Body of pancreas (tissue), 4 donors: ENCODE data around the gene BZW1. TPM values are rescaled to one million over a fixed set of nuclear protein-coding genes. Genes with fewer than 3 reads are reported as not detected.

Source experiments
- ATAC-seq: fragments of 150-250 bp; one replicate; pipeline ENCODE4 v1.9.1; 2016
- DNase-seq, 4 donors: peaks; one replicate each; pipeline ENCODE4 v3.0.0-alpha.2; 2019
- H3K27ac ChIP-seq, 4 donors: fragments of 200-600 bp; sonication (generic); 1 replicate in 3 of 4; 2 replicates in 1 of 4; pipeline versions ENCODE4 v1.5.1 to v1.6.1; 2016 to 2019; ENCODE audit warnings: mild to moderate bottlenecking in 1 of 4, mixed read lengths in 1 of 4, moderate library complexity in 1 of 4
- H3K27me3 ChIP-seq, 2 donors: fragments of 200-600 bp; sonication (generic); one replicate each; pipeline ENCODE4 v1.6.0; 2016; ENCODE audit warnings: mild to moderate bottlenecking in 1 of 2
- H3K36me3 ChIP-seq, 2 donors: fragments of 200-600 bp; sonication (generic); replicated peaks in 1 of 2; 2 replicates each; pipeline ENCODE4 v1.5.1; 2016; ENCODE audit warnings: low read depth in 2 of 2; ENCODE audit not compliant: insufficient read depth in 1 of 2
- H3K4me1 ChIP-seq: fragments of 200-600 bp; sonication (generic); one replicate; pipeline ENCODE4 v1.6.0; 2016
- H3K4me3 ChIP-seq, 2 donors: fragments of 200-600 bp; sonication (generic); 1 replicate in 1 of 2; 2 replicates in 1 of 2; pipeline ENCODE4 v1.5.1; 2016 to 2019
- H3K9me3 ChIP-seq, 3 donors: fragments of 200-600 bp; sonication (generic); 1 replicate in 2 of 3; 2 replicates in 1 of 3; pipeline ENCODE4 v1.5.1; 2016
- POLR2A ChIP-seq, 3 donors: fragments of 450-650 bp; IDR thresholded peaks; one replicate each; pipeline ENCODE4 v1.6.1; 2016; ENCODE audit warnings: antibody characterized with exemption in 3 of 3, mild to moderate bottlenecking in 2 of 3
- WGBS, 2 donors: methylation state at CpG; one replicate each; pipeline ENCODE4 v1.1.5; 2017; 5-methylcytosine and 5-hydroxymethylcytosine counted together
- intact Hi-C: fragments of 100-400 bp; cut with DNase I; formaldehyde crosslinking; loops from one replicate; pipeline ENCODE4 v1.15.1; 2023
- total RNA-seq, 2 donors: library from RNA; depleted of rRNA; stranded (reverse); fragments of >200 nt; gene quantifications; one replicate each; pipeline ENCODE4 v1.1.0, GENCODE V29; 2016
- TF ChIP-seq, protein P1 (sequence below), 7 experiments: fragments of 450-650 bp in 4 of 7; fragments of 200-600 bp in 3 of 7; sonication (generic) in 3 of 7; IDR thresholded peaks; one replicate each; pipeline ENCODE4 v1.5.1; 2016 to 2019; ENCODE audit warnings: antibody characterized with exemption in 7 of 7

BZW1 gene
- total RNA-seq, 2 donors from 2014 or later: 45.4 to 88.3 TPM

DNA sequence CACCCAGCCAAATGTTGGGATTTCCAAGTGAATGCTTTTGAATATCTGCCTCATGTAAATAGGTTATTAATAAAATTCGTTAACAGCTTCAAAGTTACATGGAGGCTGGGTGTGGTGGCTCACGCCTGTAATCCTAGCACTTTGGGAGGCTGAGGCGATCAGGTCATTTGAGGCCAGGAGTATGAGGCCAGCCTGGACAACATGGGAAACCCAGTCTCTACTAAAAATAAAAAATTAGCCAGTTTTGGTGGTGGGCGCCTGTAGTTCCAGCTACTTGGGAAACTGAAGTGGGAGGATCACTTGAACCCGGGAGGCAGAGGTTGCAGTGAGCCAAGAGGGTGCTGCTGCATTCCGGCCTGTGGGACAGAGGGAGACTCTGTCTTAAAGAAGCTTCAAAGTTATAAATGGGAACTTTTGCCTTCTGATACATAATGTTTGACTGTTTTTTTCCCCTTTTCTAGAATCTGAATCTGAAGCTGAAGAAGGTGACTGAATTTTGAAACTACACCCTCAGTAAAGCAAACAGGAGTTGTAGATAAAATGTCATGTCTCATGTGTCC is 10.1 kb downstream of the BZW1 start:
- 82 to 83% methylated on average over 6 of the region's 6 CpGs for WGBS, 2 donors
- Histone ChIP-seq H3K9me3 (no peaks in the 10 kb centered on the region), H3K36me3 (peaks cover 20 to 39% of the 10 kb centered on the region in 2 donors), H3K27me3 (no peaks in the 10 kb centered on the region), H3K4me1 (no peaks in the 10 kb centered on the region), H3K27ac (no peak overlapping the region), H3K4me3 (no peak overlapping the region)
- intact Hi-C loops: no loop called here
- ATAC-seq: no peak
- DNase-seq: no peak
- TF ChIP-seq, protein P1, sequence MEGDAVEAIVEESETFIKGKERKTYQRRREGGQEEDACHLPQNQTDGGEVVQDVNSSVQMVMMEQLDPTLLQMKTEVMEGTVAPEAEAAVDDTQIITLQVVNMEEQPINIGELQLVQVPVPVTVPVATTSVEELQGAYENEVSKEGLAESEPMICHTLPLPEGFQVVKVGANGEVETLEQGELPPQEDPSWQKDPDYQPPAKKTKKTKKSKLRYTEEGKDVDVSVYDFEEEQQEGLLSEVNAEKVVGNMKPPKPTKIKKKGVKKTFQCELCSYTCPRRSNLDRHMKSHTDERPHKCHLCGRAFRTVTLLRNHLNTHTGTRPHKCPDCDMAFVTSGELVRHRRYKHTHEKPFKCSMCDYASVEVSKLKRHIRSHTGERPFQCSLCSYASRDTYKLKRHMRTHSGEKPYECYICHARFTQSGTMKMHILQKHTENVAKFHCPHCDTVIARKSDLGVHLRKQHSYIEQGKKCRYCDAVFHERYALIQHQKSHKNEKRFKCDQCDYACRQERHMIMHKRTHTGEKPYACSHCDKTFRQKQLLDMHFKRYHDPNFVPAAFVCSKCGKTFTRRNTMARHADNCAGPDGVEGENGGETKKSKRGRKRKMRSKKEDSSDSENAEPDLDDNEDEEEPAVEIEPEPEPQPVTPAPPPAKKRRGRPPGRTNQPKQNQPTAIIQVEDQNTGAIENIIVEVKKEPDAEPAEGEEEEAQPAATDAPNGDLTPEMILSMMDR (IDR thresholded peaks at IDR 0.05): no peak
- TF ChIP-seq POLR2A (IDR thresholded peaks at IDR 0.05): no peak

DNA sequence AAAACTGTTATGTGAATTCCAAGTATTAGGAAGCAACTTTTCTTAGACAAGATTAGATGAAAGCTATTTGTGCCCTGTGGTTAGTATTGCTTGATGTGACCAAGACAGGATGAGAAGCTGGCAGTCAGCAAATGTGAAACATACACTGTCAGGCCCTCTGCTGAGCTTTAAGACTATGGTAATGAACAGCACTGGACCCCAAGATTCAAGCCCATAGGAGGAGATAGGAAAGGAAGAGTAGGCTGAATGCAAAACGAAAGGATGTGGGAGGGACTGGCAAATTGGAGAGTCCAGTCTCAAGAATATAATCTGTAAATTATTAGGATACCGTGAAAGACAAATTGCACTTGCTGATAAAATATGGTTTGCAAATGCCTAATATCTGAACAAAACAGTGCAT is 16.4 kb downstream of the BZW1 start:
- TF ChIP-seq, protein P1 (IDR thresholded peaks at IDR 0.05): no peak
- TF ChIP-seq POLR2A (IDR thresholded peaks at IDR 0.05): no peak
- no peak overlapping the region for H3K27ac ChIP-seq
- DNase-seq: no peak
- intact Hi-C loops: no loop called here
- H3K4me3 ChIP-seq: no peak overlapping the region
- no peaks in the 10 kb centered on the region for H3K27me3 ChIP-seq
- ATAC-seq: no peak
- no peaks in the 10 kb centered on the region for H3K4me1 ChIP-seq
- H3K36me3 ChIP-seq: no peaks in the 10 kb centered on the region
- H3K9me3 ChIP-seq: no peaks in the 10 kb centered on the region
- WGBS, 2 donors: 53 to 69% methylated on average over 2 of the region's 2 CpGs

DNA sequence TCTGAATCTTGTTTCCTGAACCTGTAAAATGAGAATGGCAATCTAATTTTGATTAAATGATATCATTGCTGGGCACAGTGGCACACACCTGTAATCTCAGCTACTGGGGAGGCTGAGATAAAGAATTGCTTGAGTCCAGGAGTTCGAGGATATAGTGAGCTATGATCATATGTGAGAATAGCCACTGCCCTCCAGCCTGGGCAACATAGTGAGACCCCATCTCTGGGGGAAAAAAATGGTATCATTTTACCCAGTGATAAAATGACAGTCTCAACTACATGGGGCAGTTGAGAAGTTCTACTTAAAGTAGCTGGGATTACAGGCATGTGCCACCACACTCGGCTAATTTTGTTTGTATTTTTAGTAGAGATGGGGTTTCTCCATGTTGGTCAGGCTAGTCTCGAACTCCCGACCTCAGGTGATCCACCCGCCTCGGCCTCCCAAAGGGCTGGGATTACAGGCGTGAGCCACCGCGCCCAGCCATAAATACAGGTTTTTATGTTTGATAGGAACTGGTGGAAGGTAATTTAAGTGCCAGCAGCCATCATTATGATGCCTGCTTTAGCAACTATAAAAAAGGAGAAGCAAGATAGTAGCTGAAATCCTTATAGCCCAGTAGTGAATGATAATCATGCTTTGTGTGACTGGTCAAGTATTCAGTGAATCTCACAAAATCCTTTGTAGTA is 17.0 kb downstream of the BZW1 start:
- 86 to 96% methylated on average over 9 of the region's 9 CpGs for WGBS, 2 donors
- Histone ChIP-seq H3K36me3 (no peaks in the 10 kb centered on the region), H3K27me3 (no peaks in the 10 kb centered on the region), H3K9me3 (no peaks in the 10 kb centered on the region), H3K4me1 (no peaks in the 10 kb centered on the region), H3K27ac (no peak overlapping the region), H3K4me3 (no peak overlapping the region)
- ATAC-seq (no peak), DNase-seq (no peak)
- intact Hi-C loops: no loop called here
- no peak for TF ChIP-seq POLR2A (IDR thresholded peaks at IDR 0.05)
- TF ChIP-seq, protein P1 (IDR thresholded peaks at IDR 0.05): no peak

DNA sequence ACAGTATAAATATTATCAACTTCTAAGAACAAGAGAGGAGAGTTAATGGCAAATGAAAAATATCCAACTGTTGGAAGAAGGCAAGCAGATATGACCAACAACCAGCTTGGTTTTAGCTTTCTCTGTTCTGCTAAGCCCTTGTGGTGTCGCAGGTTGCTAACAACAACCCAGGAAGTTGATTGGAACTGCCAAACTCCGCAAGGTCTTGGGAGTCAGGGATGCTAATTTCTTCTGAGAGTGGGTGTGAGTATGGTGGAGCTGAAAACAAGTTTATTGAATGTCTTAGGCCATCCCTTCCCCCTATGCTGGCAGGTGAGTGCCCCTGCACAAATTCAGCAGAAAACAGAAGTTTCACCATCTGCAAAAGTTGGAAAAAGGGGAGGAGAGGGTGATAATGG is 17.5 kb downstream of the BZW1 start:
- TF ChIP-seq, protein P1 (IDR thresholded peaks at IDR 0.05): no peak
- no peak for TF ChIP-seq POLR2A (IDR thresholded peaks at IDR 0.05)
- Histone ChIP-seq H3K9me3 (no peaks in the 10 kb centered on the region), H3K4me1 (no peaks in the 10 kb centered on the region), H3K36me3 (no peaks in the 10 kb centered on the region), H3K27ac (no peak overlapping the region), H3K4me3 (no peak overlapping the region), H3K27me3 (no peaks in the 10 kb centered on the region)
- intact Hi-C loops: no loop called here
- DNase-seq: no peak
- 81 to 92% methylated on average over 2 of the region's 2 CpGs for WGBS, 2 donors
- no peak for ATAC-seq

DNA sequence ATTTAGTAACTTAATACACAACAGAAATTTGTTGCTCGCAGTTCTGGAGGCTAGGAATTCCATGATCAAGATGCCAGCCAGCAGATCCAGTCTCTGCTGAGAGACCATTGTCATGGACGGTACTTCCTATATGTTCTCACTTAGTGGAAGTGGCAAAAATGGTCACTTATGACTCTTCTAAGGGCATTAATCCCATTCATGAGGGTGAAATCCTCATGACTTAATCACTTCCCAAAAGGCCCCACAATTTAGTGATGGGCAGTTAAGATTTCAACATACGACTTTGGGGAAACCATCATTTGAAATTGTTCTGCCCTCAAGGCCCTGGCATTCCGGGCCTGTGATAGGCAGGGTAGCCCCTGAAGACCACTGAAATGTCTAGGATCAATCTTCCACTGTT is 23.0 kb downstream of the BZW1 start:
- WGBS, 2 donors: 78 to 91% methylated on average over 4 of the region's 4 CpGs
- intact Hi-C loops: no loop called here
- DNase-seq: no peak
- no peak for TF ChIP-seq POLR2A (IDR thresholded peaks at IDR 0.05)
- TF ChIP-seq, protein P1 (IDR thresholded peaks at IDR 0.05): no peak
- Histone ChIP-seq H3K9me3 (no peaks in the 10 kb centered on the region), H3K4me3 (no peak overlapping the region), H3K4me1 (no peaks in the 10 kb centered on the region), H3K36me3 (no peaks in the 10 kb centered on the region), H3K27ac (no peak overlapping the region), H3K27me3 (no peaks in the 10 kb centered on the region)
- ATAC-seq: no peak
